GM18511 (cell line): ENCODE measurements around the gene OR13A1.
"Not testable (repeated sequence)": the region's sequence is repeated elsewhere in the genome, so short reads cannot be mapped to it uniquely, and the experiment has no call there.

Experiments used
- ATAC-seq: cut with Tn5 transposase; IDR thresholded peaks from one replicate; pipeline ENCODE4 v1.9.1; 2021; ENCODE audit warnings: mild to moderate bottlenecking, moderate library complexity; ENCODE audit not compliant: unreplicated experiment

Gene OR13A1, protein sequence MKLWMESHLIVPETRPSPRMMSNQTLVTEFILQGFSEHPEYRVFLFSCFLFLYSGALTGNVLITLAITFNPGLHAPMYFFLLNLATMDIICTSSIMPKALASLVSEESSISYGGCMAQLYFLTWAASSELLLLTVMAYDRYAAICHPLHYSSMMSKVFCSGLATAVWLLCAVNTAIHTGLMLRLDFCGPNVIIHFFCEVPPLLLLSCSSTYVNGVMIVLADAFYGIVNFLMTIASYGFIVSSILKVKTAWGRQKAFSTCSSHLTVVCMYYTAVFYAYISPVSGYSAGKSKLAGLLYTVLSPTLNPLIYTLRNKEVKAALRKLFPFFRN

DNA sequence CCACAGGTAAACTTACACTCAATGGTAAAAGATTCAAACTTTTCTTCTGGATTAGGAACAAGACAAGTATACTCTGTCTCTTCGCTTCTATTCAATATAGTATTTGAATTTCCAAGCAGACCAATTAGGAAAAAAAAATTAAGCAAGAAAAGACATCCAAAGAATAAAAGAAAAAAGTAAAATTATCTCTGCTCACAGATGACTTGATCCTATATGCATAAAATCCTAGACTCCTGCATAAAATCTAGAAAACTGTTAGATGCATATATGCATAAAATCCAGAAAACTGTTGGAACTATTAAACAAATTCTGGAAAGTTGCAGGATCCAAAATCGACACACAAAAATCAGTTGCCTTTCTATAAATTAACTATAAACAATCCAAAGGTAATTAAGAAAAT is at the start of gene OR13A1:
TSS of gene OR13A1 (minus strand) at position 101 of the 400 bp plus-strand sequence. CDS start 11,186 bp downstream, outside the sequence.
- no peak for ATAC-seq

DNA sequence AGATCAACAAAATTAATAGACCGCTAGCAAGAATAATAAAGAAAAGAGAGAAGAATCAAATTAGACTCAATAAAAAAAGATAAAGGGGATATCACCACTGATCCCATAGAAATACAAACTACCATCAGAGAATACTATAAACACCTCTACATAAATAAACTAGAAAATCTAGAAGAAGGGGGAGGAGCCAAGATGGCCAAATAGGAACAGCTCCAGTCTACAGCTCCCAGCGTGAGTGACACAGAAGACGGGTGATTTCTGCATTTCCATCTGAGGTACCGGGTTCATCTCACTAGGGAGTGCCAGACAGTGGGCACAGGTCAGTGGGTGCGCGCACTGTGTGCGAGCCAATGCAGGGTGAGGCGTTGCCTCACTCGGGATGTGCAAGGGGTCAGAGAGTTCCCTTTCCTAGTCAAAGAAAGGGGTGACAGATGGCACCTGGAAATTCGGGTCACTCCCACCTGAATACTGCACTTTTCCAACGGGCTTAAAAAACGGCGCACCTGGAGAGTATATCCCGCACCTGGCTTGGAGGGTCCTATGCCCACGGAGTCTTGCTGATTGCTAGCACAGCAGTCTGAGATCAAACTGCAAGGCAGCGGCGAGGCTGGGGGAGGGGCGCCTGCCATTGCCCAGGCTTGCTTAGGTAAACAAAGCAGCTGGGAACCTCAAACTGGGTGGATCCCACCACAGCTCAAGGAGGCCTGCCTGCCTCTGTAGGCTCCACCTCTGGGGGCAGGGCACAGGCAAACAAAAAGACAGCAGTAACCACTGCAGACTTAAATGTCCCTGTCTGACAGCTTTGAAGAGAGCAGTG is 46.8 kb upstream of the OR13A1 start:
- not testable (repeated sequence) for ATAC-seq

DNA sequence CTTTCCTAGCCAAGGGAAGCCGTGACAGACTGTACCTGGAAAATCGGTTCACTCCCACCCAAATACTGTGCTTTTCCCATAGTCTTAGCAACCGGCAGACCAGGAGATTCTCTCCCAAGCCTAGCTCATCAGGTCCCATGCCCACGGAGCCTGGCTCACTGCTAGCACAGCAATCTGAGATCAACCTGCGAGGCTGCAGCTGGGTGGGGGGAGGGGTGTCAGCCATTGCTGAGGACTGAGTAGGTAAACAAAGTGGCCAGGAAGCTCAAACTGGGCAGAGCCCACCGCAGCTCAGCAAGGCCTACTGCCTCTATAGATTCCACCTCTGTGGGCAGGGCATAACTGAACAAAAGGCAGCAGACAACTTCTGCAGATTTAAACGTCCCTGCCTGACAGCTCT is 43.6 kb upstream of the OR13A1 start:
- ATAC-seq: not testable (repeated sequence)

DNA sequence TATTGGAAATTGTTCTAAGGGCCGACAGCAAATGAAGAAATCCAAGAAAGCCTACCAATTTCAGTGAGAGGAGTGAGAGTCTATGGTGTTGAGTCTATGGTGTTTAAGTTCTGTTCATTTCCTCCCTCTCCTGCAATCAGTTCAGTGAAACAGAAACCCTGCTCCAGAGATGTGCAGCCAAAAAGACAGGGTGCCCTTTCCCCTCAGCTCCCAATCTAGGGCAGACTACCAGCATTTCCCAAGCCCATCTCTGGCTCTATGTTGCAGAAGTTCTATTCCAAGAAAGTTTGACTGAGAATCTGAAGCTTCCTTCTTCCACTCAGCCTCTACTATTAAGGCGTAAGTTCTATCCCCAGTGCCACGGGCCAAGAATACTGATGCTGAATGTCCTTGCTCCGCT is 40.1 kb upstream of the OR13A1 start:
- no peak for ATAC-seq

DNA sequence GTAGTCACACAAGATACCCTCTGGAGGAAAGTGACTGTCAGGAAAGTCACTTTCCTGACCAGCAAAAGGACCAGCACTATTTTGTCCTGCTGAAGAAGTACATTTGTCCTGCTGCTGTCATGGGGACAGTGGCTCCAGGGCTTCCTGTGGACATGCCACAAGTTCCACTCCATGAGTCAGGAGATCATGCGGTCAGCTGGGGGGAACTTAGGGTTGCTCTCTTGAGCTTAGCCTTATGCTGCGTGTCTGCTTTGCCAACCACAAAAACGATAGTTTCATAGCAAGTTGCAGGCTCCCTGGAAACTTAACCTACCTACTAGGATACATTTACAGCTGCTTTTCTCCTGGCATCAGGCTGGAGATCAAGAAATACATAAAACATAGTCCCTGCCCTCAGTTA is 38.9 kb upstream of the OR13A1 start:
- ATAC-seq: no peak

GRCh38 chr10:45353186-45353585 is 37.8 kb upstream of the OR13A1 start:
- ATAC-seq: peak; percentile 62

GRCh38 chr10:45348196-45348765 is 32.9 kb upstream of the OR13A1 start:
- not testable (repeated sequence) for ATAC-seq

DNA sequence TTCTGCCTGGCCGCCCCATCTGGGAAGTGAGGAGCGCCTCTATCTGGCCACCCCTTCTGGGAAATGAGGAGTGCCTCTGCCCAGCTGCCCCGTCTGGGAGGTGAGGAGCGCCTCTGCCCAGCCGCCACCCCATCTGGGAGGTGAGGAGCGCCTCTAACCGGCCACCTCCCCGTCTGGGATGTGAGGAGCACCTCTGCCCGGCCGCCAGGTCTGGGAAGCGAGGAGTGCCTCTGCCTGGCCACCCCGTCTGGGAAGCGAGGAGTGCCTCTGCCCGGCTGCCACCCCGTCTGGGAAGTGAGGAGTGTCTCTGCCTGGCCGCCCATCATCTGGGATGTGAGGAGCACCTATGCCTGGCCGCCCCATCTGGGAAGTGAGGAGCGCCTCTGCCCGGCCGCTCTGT is 32.1 kb upstream of the OR13A1 start:
- not testable (repeated sequence) for ATAC-seq

DNA sequence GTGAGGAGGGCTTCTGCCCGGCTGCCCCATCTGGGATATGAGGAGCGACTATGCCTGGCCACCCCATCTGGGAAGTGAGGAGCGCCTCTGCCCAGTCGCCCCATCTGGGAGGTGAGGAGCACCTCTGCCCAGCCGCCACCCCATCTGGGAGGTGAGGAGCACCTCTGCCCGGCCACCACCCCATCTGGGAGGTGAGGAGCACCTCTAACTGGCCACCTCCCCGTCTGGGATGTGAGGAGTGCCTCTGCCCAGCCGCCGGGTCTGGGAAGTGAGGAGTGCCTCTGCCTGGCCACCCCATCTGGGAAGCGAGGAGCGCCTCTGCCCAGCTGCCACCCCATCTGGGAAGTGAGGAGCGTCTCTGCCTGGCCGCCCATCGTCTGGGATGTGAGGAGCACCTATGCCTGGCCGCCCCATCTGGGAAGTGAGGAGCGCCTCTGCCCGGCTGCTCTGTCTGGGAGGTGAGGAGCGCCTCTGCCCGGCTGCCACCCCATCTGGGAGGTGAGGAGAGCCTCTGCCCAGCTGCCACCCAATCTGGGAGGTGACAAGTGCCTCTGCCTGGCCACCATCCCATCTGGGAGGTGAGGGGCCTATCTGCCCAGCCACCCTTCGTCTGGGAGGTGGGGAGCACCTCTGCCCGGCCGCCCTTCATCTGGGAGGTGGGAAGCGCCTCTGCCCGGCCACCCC is 31.4 kb upstream of the OR13A1 start:
- not testable (repeated sequence) for ATAC-seq

- not testable (repeated sequence) for ATAC-seq
Observed at GRCh38 chr10:45340420-45340819, 25.0 kb upstream of the OR13A1 start.

- ATAC-seq: no peak
Observed at GRCh38 chr10:45339894-45340293, 24.5 kb upstream of the OR13A1 start.

DNA sequence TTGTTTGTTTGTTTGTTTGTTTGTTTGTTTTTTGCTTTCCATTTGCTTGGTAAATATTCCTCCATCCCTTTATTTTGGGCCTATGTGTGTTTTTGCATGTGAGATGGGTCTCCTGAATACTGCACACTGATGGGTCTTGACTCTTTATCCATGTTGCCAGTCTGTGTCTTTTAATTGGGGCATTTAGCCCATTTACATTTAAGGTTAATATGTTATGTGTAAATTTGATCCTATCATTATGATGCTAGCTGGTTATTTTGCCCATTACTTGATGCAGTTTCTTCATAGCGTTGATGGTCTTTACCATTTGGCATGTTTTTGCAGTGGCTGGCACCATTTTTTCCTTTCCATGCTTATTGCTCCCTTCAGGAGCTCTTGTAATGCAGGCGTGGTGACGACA is 16.4 kb upstream of the OR13A1 start:
- not testable (repeated sequence) for ATAC-seq

DNA sequence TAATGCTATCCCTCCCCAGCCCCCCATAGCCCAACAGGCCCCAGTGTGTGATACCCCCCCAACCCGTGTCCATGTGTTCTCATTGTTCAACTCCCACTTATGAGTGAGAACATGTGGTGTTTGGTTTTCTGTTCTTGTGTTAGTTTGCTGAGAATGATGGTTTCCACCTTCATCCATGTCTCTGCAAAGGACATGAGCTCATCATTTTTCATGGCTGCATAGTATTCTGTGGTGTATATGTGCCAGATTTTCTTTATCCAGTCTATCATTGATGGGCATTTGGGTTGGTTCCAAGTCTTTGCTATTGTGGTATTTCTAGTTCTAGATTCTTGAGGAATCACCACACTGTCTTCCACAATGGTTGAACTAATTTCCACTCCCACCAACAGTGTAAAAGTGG is 11.5 kb upstream of the OR13A1 start:
- not testable (repeated sequence) for ATAC-seq

DNA sequence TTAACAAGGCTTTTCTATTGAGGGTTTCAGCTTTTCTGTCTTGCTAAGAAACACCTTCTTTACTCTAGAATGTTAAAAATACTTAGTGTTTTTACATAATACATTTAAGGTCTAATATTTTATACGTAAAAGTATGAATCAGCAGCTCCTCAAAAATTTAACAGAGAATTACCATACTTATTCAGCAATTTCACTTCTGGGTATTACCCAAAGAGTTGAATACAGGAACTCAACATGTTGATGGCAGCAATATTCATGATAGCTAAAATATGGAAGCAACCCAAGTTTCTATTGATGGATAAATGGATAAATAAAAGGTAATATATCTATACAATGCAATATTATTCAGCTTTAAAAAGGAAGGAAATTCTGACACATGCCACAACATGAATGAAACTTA is 9.7 kb upstream of the OR13A1 start:
- ATAC-seq: no peak

DNA sequence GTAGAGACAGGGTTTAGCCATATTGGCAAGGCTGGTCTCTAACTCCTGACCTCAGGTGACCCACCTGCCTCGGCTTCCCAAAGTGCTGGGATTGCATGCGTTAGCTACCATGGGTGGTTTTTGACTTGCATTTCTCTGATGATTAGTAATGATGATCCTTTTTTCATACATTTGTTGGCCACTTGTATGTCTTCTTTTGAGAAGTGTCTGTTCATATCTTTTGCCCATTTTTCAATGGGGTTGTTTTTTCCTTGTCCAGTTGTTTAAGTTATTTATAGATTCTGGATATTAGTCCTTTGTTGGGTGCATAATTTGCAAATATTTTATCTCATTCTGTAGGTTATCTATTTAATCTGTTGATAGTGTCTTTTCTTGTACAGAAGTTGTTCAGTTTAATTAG is 4.3 kb upstream of the OR13A1 start:
- no peak for ATAC-seq

GRCh38 chr10:45313264-45313873 is 2.0 kb downstream of the OR13A1 start:
- no peak for ATAC-seq

- no peak for ATAC-seq
Observed at GRCh38 chr10:45308707-45309106, 6.7 kb downstream of the OR13A1 start.

DNA sequence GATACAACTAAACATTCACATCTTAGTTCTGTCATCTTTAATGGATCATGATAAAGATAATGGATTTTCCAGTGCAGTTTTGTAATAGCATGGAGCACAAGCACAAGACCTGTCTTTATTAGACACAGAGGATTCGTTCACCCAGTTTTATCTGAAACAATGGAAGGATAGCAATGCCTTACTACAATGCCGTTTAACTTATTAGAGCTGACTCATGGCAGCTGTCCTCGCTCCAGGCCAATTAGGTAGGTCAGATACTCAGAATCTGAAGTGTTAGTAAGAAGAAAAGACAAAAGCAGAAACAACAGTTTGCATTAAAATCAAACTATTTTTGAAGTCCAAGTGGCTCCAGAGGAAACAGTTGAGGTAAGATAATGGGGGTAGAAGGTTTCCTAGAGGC is 12.8 kb downstream of the OR13A1 start:
- no peak for ATAC-seq

GRCh38 chr10:45298341-45298955 is 17.0 kb downstream of the OR13A1 start:
- not testable (repeated sequence) for ATAC-seq

- no peak for ATAC-seq
Observed at GRCh38 chr10:45294681-45295080, 20.7 kb downstream of the OR13A1 start.
